ENCODE measurements around the gene KCNE2.

The KCNE2 gene

GRCh38 chr21:34355570-34355969, 8.2 kb upstream of the KCNE2 start:
- TF ChIP-seq CTCF (IDR thresholded peaks at IDR 0.05; ENCODE audit: low read depth, low read length) (no peak), EZH2phosphoT487 (IDR thresholded peaks at IDR 0.05; ENCODE audit: low read depth) (no peak)

GRCh38 chr21:34357889-34358288, 5.9 kb upstream of the KCNE2 start:
- Histone ChIP-seq H3K36me3 (replicated peaks; ENCODE audit: low read depth, low read length) (no peaks in the 10 kb centered on the region), H3K4me3 (ENCODE audit: low read length) (no peak overlapping the region), H3K79me2 (ENCODE audit: low read length) (no peaks in the 10 kb centered on the region), H3K27ac (ENCODE audit: low read length) (no peak overlapping the region), H3K27me3 (ENCODE audit: low read depth, low read length) (no peaks in the 10 kb centered on the region), H3K9ac (ENCODE audit: low read length) (no peak overlapping the region), H3K9me3 (ENCODE audit: insufficient read depth, low read length) (no peaks in the 10 kb centered on the region), H3K4me2 (ENCODE audit: low read length) (no peak overlapping the region), H4K20me1 (ENCODE audit: insufficient read depth, low read length) (no peaks in the 10 kb centered on the region), H2AFZ (ENCODE audit: low read depth, low read length) (no peak overlapping the region), H3K4me1 (ENCODE audit: low read length) (peaks cover 25% of the 10 kb centered on the region)
- TF ChIP-seq CTCF (IDR thresholded peaks at IDR 0.05; ENCODE audit: low read depth, low read length) = no peak
- no peak for TF ChIP-seq EZH2phosphoT487 (IDR thresholded peaks at IDR 0.05; ENCODE audit: low read depth)

More at GRCh38 chr21:34355570-34355969, 8.2 kb upstream of the KCNE2 start:
- H3K79me2 ChIP-seq (ENCODE audit: low read length) = no peaks in the 10 kb centered on the region
- H3K36me3 ChIP-seq (replicated peaks; ENCODE audit: low read depth, low read length) = no peaks in the 10 kb centered on the region
- no peak overlapping the region for H3K9ac ChIP-seq (ENCODE audit: low read length)
- no peak overlapping the region for H3K4me3 ChIP-seq (ENCODE audit: low read length)
- H3K4me1 ChIP-seq (ENCODE audit: low read length) = peaks cover 17% of the 10 kb centered on the region
- no peak overlapping the region for H2AFZ ChIP-seq (ENCODE audit: low read depth, low read length)
- H3K4me2 ChIP-seq (ENCODE audit: low read length) = no peak overlapping the region
- no peaks in the 10 kb centered on the region for H3K9me3 ChIP-seq (ENCODE audit: insufficient read depth, low read length)
- no peak overlapping the region for H3K27ac ChIP-seq (ENCODE audit: low read length)
- H3K27me3 ChIP-seq (ENCODE audit: low read depth, low read length) = no peaks in the 10 kb centered on the region
- H4K20me1 ChIP-seq (ENCODE audit: insufficient read depth, low read length) = no peaks in the 10 kb centered on the region

GRCh38 chr21:34358866-34359265, 4.9 kb upstream of the KCNE2 start:
- Histone ChIP-seq H2AFZ (ENCODE audit: low read depth, low read length) (no peak overlapping the region), H3K9ac (ENCODE audit: low read length) (no peak overlapping the region), H4K20me1 (ENCODE audit: insufficient read depth, low read length) (no peaks in the 10 kb centered on the region), H3K27ac (ENCODE audit: low read length) (no peak overlapping the region), H3K9me3 (ENCODE audit: insufficient read depth, low read length) (no peaks in the 10 kb centered on the region), H3K27me3 (ENCODE audit: low read depth, low read length) (no peaks in the 10 kb centered on the region), H3K4me3 (ENCODE audit: low read length) (no peak overlapping the region), H3K79me2 (ENCODE audit: low read length) (no peaks in the 10 kb centered on the region), H3K4me2 (ENCODE audit: low read length) (no peak overlapping the region), H3K4me1 (ENCODE audit: low read length) (peaks cover 18% of the 10 kb centered on the region), H3K36me3 (replicated peaks; ENCODE audit: low read depth, low read length) (no peaks in the 10 kb centered on the region)
- TF ChIP-seq CTCF (IDR thresholded peaks at IDR 0.05; ENCODE audit: low read depth, low read length) = no peak
- TF ChIP-seq EZH2phosphoT487 (IDR thresholded peaks at IDR 0.05; ENCODE audit: low read depth) = no peak

GRCh38 chr21:34360488-34361241, 3.1 kb upstream of the KCNE2 start:
- no peaks in the 10 kb centered on the region for H3K9me3 ChIP-seq (ENCODE audit: insufficient read depth, low read length)
- H2AFZ ChIP-seq (ENCODE audit: low read depth, low read length) = peak overlapping the region; percentile 87
- H3K27me3 ChIP-seq (ENCODE audit: low read depth, low read length) = no peaks in the 10 kb centered on the region
- H4K20me1 ChIP-seq (ENCODE audit: insufficient read depth, low read length) = no peaks in the 10 kb centered on the region
- TF ChIP-seq CTCF (IDR thresholded peaks at IDR 0.05; ENCODE audit: low read depth, low read length) (peak; percentile 41), EZH2phosphoT487 (IDR thresholded peaks at IDR 0.05; ENCODE audit: low read depth) (no peak)
- no peak overlapping the region for H3K27ac ChIP-seq (ENCODE audit: low read length)
- peak overlapping the region; percentile 73 for H3K4me3 ChIP-seq (ENCODE audit: low read length)
- no peaks in the 10 kb centered on the region for H3K36me3 ChIP-seq (replicated peaks; ENCODE audit: low read depth, low read length)
- peak overlapping the region; percentile 45 for H3K9ac ChIP-seq (ENCODE audit: low read length)
- H3K4me1 ChIP-seq (ENCODE audit: low read length) = peaks cover 14% of the 10 kb centered on the region
- no peaks in the 10 kb centered on the region for H3K79me2 ChIP-seq (ENCODE audit: low read length)
- peak overlapping the region; percentile 89 for H3K4me2 ChIP-seq (ENCODE audit: low read length)

Data from OCI-LY3 (cell line).